IPS-NIHi7 (cell line): ENCODE results near the gene STT3A.
A peak's percentile ranks its signal among the peaks of the same experiment; 100 is the strongest.
"Not testable (repeated sequence)": the region's sequence is repeated elsewhere in the genome, so short reads cannot be mapped to it uniquely, and the experiment has no call there.

Experiments used
- DNase-seq: peaks from one replicate; pipeline ENCODE4 v3.0.0; 2012; ENCODE audit warnings: mixed read lengths; ENCODE audit errors: extremely low spot score

STT3A gene

GRCh38 chr11:125592305-125593113 is at the start of gene STT3A:
STT3A (plus strand) TSS chr11:125592852; CDS start chr11:125595916, 3,064 bp downstream.
- DNase-seq = peak; percentile 99

DNA sequence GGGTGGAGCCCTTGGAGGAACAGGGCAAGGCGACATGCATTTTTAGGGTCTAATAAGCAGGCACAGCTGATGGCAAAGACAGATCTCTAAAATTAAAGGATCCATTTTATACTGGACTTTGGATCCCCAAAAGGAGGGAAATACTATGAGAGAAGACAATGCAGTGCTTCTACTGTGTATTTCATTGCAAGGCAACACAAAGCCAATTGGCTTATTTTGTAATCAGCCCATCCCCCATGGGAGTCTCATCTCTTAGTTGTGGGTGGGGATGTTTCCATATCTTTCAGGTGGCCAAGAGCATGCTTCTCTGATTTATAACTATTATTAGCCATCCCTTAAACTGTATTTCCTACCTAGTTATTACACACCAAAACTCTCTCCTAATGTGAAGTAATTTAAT is 41.9 kb upstream of the STT3A start:
- no peak for DNase-seq

DNA sequence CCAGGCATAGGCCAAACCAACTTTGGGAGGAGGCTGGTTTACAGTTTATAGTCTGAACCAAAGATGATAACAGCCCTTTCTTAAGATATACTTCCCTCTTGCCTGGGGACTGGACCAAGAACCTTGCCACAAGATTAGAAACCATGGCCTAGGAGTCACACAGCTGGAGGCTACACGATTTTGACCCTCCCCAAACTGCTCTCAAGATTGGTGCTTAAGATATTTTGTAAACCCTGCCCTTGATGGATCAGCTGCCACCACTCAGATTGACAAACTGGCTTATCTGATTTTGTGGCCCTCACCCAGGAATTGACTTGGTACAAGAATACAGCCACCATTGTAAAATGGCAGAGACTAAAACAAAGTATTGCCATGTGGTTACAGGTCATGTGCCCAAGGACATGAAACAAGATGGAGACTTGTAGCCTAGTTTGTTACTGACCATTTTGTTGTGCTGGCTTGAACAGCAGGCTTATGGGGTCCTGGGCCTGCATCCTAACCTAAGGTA is 40.8 kb upstream of the STT3A start:
- DNase-seq = no peak

- no peak for DNase-seq
Measured at GRCh38 chr11:125552927-125553326, 39.7 kb upstream of the STT3A start.

GRCh38 chr11:125553357-125553756 is 39.3 kb upstream of the STT3A start:
- no peak for DNase-seq

DNA sequence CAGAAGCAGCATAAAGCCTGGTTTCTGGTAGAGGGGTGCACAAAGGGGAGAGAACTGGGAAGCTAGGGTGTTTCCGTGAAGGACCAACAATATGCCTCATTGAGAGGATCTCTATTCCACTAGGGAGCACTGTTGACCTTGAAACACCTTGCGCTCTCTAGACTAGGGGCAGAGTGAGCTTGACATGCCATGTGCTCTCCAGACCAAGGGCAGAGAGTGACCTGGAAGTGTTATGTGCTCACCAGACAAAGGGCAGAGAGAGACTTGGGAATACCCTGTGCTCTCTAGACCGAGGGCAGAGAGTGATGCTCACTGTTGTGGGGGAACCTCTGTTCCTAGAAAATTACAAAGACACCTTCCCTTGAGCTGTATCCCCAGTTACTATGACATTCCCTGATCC is 38.6 kb upstream of the STT3A start:
- no peak for DNase-seq

DNA sequence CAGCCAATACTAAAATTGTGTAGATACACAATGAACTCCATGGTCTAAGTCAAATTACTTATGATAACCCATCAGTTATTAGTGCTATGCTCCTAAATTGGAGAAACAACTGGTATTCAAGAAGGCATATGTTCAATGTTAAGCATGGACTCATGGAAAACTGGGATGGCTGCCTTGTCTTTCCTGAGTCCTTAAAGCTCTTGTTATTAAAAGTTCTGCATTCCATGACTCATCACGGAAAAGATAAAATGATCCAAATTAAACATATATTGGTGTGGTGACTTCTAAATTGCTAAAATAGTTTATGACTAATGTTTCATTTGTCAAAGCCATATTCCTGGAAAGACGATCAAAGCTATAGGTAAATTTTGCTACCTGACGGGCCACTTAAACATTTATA is 32.8 kb upstream of the STT3A start:
- DNase-seq = no peak

GRCh38 chr11:125561924-125562323 is 30.7 kb upstream of the STT3A start:
- DNase-seq = no peak

DNA sequence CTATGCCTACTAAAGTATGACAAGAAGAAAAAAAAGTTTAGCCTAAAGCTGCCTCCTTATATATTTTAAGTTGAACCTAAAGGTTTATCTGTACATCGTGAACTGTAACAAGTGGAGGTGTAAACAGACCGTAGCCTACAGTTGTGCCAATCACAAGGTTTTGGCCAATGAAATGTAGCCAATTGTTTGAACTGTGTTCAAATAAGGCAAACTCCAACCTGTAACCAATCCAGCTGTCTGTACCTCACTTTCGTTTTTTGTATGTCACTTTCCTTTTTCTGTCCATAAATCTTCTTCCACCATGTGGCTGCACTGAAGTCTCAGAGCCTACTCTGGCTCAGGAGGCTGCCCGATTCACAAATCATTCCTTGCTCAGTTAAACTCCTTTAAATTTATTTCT is 30.2 kb upstream of the STT3A start:
- DNase-seq = no peak

DNA sequence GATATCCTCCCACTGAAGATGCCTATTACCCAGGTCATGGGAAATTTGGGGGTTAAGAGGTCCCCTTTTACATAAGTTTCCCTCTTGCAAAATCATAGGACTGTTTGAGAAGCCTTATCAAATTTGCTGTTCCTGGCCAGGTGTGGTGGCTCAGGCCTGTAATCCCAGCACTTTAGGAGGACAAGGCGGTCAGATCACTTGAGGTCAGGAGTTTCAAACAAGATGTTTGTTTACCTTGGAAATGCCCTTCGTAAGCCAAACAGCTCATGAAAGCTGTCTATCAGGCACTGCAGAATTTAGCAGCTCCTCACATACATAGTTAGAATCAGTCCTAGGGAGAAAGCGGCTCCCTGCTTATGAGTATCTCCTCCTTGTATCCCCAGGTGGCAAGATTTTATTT is 28.3 kb upstream of the STT3A start:
- no peak for DNase-seq

DNA sequence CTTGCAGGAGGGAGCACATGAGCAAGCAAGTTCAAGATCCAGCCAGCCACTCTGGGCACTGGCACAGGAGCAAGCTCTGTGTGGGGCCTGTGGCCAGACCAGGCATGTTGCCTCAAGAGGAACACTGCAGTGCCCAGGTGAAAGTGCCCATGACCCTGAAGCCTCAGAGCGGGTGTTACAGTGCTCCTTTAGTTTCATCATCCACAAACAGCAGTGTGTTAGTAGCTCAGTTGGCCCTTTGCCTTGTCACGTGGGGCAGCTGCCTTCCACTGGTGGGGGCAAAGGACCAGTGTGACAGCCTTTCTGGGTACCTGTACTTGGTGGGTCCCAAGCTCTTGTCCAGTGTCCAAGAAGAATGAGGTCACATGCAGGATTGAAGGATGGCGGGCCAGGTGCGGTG is 26.4 kb upstream of the STT3A start:
- no peak for DNase-seq

DNA sequence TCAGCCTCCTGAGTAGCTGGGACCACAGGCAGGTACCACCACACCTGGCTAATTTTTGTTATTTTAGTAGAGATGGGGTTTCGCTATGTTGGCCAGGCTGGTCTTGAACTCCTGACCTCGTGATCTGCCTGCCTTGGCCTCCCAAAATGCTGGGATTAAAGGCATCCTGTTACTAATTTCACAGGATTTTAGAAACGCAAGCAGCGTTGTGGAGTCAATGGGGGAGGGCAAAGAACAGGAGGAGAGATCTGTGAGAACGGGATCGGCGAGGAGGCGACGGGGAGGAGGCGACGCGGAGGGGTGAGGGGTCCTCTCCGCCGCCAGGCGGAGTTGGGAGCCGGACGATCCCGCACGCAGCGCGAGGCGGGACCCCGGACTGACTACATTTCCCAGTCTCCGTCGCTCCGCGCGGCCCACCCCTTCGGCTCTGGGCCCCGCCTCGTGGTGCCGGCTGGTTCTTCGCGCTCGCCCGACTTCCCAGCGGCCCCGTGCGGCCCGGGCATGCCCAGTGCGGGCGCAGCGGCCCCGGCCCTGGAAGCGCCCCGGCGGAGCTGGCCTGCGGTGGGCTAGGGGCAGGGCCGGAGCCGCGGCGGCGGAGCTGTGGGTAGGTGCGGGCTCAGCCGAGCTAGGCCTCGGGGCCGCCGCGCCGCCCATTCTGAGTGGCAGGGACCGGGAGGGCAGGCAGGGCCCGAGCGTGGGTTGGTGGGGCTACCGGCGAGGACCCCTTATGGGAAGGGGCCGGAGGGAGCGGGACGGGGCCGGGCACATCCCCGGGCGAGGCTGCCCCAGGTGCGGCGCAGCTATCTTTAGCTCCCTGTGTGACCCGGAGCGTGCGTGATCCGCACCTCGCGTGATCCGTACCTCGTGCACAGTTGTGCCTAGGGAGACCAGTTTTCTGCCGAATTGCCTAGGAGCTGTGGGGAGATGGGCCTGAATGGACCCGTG is 23.4 kb upstream of the STT3A start, which contains the start of gene EI24:
Gene EI24, plus strand, starts transcription at position 508 of the 945 bp plus-strand sequence. CDS start 3,051 bp downstream, outside the sequence.
- peak; percentile 96 for DNase-seq

DNA sequence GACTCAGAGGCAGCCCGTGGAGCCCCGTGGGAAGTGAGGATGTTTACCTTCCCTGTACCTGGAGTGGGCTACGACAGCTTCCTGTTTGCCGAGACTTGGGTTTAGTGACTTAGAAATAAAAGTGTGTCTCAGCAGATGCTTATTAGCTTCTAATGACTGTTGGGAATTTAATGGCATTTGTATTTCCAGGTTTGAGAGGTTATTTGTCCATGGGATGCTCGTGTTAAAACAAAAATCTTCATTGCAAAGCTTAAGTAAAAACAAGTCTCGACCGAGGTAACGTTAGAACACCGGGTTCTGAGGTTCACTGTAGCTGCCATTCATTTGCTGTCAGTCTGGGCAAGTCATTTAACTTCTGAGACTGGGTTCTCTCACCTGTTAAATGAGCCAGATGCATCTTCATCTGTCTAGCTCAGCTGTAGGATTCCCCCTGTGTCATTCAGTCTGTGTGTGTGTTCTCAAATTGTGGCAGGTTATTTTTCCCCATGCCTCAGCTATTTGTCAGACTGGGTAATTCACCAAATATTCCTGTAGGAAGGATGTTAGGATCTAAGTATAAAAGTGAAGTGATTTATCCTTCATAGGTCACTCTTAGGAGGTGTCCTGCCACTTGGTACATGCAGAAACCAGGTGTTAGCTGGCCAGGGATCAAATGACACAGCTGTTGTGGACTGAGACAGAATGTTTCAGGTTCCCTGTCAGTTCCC is 22.6 kb upstream of the STT3A start:
- no peak for DNase-seq

GRCh38 chr11:125570952-125571351 is 21.7 kb upstream of the STT3A start:
- DNase-seq = no peak

GRCh38 chr11:125572916-125573315 is 19.7 kb upstream of the STT3A start:
- DNase-seq = no peak

DNA sequence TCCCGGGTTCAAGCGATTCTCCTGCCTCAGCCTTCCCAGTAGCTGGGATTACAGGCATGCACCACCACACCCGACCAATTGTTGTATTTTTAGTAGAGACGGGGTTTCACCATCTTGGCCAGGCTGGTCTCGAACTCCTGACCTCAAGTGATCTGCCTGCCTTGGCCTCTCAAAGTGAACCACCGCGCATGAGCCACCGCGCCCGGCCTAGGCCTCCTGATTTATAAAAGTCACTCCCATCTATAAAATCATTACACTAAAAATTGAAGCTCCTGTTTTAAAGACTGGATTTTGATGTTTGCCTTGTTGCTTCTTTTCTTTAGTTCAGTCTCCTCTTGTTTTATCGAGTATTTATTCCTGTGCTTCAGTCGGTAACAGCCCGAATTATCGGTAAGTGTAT is 15.5 kb upstream of the STT3A start:
- not testable (repeated sequence) for DNase-seq

GRCh38 chr11:125578783-125579182 is 13.9 kb upstream of the STT3A start:
- DNase-seq = no peak

- DNase-seq = no peak
Measured at GRCh38 chr11:125579811-125580210, 12.8 kb upstream of the STT3A start.

DNA sequence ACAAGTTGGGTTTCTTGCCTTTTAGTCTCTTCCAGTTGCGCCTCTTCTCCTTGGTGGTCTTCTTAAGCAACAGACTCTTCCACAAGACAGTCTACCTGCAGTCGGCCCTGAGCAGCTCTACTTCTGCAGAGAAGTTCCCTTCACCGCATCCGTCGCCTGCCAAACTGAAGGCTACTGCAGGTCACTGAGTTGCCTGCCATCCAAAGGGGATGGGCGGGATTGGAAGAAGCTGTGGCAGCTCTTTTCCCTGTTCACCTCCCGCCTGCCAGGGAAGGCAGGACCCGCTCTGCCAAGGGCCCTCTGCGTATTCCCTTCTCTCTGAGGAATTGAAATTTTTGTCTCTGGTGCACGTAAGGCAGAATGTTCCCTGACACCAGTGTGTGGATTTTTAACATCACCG is 9.2 kb upstream of the STT3A start:
- DNase-seq = no peak

DNA sequence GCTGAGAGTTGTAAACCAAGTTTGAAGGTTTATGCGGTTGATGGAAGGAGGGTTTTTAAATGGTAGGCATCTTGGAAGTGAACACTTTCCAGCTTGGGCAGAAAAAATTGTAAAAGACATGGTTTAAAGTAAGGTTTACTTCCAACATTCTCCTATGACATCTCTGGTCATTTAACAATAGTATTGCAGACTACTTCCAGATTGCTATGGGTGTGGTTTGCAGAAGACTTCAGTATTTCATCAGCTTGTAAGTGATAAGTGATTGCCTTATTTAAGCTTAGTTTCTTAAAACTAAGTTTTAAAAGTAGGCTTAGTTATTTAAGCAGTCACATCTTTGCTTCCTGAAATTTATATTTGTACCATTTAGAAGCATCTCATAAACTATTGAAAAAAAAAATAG is 7.2 kb upstream of the STT3A start:
- no peak for DNase-seq

GRCh38 chr11:125586623-125587022 is 6.0 kb upstream of the STT3A start:
- no peak for DNase-seq

DNA sequence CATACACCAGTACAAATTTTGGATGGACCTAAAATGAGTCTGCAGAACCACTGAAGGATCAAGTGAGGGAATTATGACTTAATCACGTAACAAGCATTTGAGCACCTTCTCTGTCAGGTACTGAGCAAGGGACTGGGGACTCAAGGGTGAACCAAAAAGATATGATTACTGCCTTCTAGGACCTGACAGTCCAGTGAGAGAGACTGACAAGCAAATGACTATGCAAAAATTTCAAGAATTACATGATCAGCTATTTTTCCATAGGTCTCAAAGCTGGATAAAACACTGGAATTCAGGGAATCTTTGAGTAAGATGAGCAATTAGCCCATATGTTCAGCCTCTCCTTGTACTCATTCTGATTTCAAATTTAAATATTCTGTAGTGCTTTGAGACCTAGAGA is 5.2 kb upstream of the STT3A start:
- DNase-seq = no peak
